GM21529 (cell line): ENCODE measurements around the gene BAIAP2L1.
"Not testable (repeated sequence)": the region's sequence is repeated elsewhere in the genome, so short reads cannot be mapped to it uniquely, and the experiment has no call there.

Source experiments
- ATAC-seq: cut with Tn5 transposase; IDR thresholded peaks from one replicate; pipeline ENCODE4 v1.9.1; 2021; ENCODE audit not compliant: unreplicated experiment

BAIAP2L1 gene

GRCh38 chr7:98323597-98324322 is 77.1 kb downstream of the BAIAP2L1 start:
- no peak for ATAC-seq

DNA sequence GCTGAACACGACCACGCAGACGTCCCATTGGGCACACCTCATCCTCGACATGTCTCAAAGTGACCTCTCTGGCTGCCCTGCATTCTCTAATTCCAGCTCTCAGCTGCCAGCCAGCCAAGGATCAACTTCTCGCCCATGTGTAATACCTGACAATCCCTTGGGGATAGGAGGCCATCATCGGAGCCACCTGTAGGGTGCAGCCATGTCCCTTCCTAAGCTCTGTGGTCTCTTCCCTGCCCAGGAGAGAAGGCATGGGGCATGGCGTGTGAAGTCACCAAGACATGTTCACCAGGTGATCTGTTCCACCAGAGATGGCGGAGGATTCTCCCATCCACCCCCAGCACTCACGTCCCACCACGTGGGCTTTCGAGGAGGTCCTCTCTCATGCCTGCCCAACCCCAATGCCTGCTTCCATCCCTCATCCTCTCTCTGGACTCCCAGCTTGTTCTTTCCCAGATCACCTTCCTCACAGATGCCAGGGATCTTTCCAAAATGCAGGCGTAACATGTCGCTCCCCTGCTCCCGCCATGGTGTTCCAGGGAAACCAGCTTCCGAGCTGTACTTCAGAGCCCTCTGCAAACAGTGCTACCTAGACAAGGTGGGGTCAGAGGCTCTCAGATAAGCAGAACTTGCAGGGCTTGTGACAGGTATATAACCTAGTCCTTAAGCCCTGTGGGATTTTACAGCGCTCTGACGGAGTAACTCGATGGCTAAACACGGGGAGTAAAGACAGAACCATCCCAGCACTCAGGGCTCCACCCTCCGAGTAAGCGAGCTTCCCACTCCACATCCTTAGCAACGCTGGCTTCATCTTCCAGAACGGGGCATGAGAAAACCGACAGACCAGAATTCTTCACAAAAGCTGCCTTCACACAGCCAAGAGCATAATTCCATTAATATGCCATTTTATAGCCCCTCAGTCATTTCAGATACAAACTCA is 78.3 kb downstream of the BAIAP2L1 start:
- ATAC-seq = no peak

DNA sequence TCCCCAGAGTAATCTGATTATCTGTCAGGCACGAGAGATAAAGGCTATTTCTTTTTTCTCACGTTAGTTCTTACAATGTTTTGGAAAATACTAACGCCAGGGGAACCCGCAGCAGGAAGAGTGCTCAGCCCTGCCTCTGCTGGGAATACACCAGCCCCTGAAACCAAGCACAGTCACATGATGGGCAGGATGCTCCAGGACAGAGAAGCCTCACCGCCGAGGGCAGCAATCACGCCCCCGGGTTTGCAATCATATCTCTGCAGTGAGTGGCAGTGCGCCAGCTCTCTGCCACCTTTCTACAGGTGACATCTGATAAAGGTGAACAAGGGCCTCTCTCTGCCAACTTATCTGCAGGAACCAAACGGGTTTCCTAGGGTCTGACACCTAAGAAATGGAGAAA is 79.6 kb downstream of the BAIAP2L1 start:
- no peak for ATAC-seq

GRCh38 chr7:98319176-98319575 is 81.7 kb downstream of the BAIAP2L1 start:
- ATAC-seq = no peak

- no peak for ATAC-seq
Observed at GRCh38 chr7:98317366-98318040, 83.4 kb downstream of the BAIAP2L1 start.

DNA sequence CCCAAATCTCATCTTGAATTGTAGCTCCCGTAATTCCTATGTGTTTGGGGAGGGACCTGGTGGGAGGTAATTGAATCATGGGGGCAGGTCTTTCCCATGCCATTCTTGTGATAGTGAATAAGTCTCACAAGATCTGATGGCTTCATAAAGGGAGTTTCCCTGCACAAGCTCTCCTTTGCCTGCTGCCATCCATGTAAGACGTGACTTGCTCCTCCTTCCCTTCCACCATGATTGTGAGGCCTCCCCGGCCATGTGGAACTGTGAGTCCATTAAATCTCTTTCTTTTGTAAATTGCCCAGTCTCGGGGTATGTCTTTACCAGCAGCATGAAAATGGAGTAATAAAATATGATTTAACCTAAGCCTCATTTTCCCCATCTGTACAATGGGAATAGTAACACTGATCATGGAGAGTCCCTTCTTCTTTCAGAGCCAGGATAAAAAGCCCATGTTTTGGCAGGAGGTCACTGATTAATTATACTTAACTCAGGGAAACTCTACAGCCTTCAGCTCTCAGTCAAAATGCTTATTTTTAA is 84.8 kb downstream of the BAIAP2L1 start:
- not testable (repeated sequence) for ATAC-seq

GRCh38 chr7:98315318-98315993 is 85.4 kb downstream of the BAIAP2L1 start:
- ATAC-seq = peak; percentile 75

DNA sequence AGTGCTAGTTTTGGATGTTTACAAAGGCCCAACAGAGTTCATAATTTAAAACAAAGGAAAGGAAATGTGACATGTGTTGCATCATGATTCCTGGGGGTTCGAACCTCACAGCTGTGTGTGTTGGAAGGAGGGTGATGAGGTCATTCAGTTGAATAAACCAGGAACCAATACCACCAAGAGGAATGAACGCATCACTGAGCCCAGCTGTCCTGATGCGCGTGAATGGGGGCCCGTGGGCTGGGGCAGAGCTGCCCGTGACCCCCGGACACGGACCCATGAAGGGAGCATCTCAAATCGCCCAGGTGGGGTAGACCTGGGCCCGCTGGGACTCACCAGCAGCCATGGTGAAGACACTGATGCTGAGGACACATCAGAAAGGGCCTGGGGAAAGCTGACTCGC is 86.4 kb downstream of the BAIAP2L1 start:
- peak; percentile 66 for ATAC-seq

- no peak for ATAC-seq
Observed at GRCh38 chr7:98312201-98312600, 88.7 kb downstream of the BAIAP2L1 start.

- ATAC-seq = no peak
Observed at GRCh38 chr7:98309566-98309965, 91.3 kb downstream of the BAIAP2L1 start.

DNA sequence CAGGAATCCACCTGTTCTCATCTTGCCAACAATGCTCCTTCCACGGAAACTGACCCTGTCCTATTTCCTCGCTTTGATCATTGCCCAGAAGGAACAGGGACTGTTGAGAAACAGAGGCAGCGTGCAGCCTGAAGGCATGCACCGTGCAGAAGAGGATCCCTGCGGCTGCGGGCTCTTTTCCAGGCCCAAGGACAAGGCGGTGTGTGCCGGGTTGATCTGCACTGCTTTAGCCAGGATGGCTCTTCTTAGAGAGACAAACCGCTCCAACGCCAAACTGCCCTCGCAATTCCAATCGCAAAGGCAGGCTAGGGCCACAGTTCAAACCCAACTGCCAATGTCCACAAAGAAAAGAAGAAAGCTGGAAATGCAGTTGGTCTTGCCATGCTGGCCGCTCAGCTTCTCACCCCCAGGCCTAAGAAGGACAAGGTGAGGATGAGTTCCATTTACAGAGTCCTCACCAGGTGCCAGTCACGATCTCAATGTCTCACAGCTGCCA is 92.9 kb downstream of the BAIAP2L1 start:
- no peak for ATAC-seq

DNA sequence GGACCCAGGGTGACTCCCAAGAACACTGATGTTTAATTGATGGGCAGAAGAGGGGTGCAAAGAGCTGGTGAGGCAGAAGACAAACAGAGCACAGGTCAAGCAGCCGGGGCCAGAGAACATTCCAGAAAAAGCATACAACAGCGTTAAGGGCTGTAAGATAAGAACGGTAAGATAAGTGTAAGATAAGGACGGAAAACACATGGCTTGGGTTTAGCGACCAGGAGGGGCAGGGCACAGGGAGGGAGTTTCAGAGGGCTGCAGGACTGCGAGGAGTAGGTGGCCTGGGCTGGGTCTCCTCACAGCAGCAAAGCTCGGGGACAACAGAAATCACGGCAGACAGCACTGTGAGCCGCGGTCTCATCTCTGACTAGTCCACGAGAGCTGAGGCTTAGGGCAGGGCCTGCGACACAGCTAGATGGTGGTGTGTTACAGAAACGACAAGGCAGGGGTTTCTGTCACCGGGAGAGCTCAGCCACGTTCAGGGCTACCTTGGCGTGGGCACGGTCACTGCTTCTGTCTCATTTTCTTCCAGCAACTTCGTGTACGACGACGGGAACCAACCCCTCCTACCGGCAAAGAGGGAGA is 94.8 kb downstream of the BAIAP2L1 start:
- no peak for ATAC-seq

- ATAC-seq = no peak
Observed at GRCh38 chr7:98303906-98304305, 97.0 kb downstream of the BAIAP2L1 start.

DNA sequence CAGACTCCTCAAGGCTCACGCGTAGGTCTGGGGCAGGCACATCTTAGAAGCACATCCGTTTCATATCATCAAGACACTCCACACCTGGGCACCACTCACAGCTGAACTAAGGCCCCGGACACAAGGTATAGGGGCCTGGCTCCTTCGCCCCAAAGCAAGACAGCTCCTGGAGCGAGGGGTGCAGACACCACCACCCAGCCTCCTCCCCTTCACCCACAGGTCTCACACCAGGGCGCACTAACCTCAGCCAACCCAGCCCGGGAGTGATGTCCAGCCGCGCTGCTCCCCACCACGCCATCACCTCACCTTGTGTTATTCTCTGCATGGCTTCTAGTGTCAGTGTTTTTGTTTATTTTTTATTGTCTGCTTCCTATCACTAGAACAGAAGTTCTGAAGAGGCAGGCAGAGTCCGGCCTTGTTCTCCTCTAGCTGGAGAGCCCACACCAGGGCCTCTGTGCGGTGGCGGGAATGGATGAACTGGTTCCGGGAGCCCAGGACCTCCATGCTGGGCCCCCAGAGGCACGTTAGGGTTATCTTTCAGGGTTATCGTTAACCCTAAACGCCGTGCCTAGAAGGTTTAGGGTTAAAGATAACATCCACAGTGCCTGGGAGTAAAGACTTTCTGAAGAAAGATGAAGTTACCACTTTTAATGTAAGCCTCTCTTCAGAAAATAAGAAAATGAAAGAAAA is 97.6 kb downstream of the BAIAP2L1 start:
- ATAC-seq = no peak

- no peak for ATAC-seq
Observed at GRCh38 chr7:98301693-98302470, 99.0 kb downstream of the BAIAP2L1 start.

DNA sequence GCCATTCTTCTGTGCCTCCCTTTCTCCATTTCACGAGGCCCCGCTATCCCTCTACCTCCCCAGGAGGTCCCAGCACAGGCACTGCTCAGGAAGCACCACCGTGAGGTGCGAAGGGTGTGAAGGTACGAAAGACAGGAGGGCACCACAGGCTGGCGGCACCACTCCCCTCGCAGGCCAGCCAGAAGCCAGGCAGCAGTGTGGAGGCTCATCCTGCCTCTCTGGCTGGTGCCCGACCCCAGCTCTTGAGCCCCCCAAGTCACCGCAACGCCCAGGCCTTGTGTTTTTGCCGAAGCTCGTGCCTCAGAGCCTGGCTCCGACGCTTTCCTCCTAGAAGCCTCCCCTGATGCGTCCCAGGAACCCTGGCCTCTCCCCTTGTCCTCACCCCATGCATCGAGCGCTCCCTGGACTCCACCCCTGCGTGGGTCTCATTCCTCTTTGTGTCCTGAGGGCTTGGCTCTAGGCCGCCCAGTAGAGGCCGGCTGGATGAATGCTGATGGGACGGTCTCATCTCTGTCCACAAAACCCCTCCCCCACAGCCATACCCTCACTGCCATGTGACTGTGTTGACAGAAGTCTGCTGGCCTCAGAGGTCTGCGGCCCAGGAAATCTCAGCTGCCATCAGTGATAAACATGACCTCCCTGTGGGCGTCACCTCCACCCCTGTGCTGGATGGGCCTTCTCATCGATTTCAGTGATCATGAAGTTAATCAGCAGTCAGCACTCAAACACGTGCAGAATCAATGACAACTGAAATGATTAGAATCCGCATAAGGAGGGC is 100.1 kb downstream of the BAIAP2L1 start:
- no peak for ATAC-seq

- no peak for ATAC-seq
Observed at GRCh38 chr7:98297626-98298286, 103.1 kb downstream of the BAIAP2L1 start.

DNA sequence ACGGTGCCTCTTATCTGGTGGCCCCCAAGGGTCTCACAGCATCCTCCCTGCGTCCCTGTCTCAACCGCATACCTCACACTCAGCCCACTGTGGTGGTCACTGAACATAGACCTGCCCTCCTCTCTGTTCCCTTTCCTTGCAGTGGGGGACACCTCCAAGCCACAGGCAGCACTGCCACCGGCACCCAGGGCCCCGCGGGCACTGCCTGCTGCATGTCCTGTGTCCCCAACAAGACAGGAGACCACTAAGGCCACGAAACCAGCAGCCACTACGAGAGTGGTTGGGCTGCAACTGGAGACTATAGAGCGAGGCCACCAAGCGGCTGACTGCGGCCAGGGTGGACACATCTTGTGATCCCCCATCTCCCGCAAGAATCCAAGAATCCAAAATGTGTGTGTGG is 104.1 kb downstream of the BAIAP2L1 start:
- ATAC-seq = no peak
